Endothelial cell of umbilical vein (primary cell): ENCODE results near the gene SREK1IP1. TPM values are rescaled to one million over a fixed set of nuclear protein-coding genes. Genes with fewer than 3 reads are reported as not detected.

ENCODE experiments used
- BruUV-seq: library from RNA; stranded (reverse); fragments of 400-500 nt; replicated peaks from 2 replicates; lab custom pipeline; 2021; lab: Mats Ljungman, UMichigan
- CTCF ChIA-PET: fragments of 300-600, 350-600 bp; sonication (Branson Sonifier 250); formaldehyde crosslinking; loops from one replicate; lab custom pipeline; 2021; ENCODE audit warnings: antibody characterized with exemption, inconsistent platforms; lab: Charles Lee
- POLR2A ChIA-PET: fragments of 300-600, 350-600 bp; sonication (Branson Sonifier 250); formaldehyde crosslinking; loops from one replicate; lab custom pipeline; 2021; ENCODE audit warnings: antibody characterized with exemption, inconsistent platforms; lab: Charles Lee
- DNase-seq: peaks from one replicate; pipeline ENCODE4 v3.0.0-alpha.2; 2011; ENCODE audit warnings: low read depth, low spot score
- FAIRE-seq: peaks from 2 replicates; lab custom pipeline; 2011; peaks lifted over from hg19 to GRCh38; lab: Jason Lieb, UNC
- H2AFZ ChIP-seq: 2 replicates; pipeline ENCODE4 v1.6.0; 2012; ENCODE audit warnings: low read depth, low read length, control low read depth, inconsistent platforms
- H3K27ac ChIP-seq: 2 replicates; pipeline ENCODE4 v1.5.1; 2011; ENCODE audit warnings: low read depth, mild to moderate bottlenecking, control low read depth, low read length, moderate library complexity; ENCODE audit not compliant: insufficient read depth
- H3K27me3 ChIP-seq, 2 experiments: 2 replicates each; pipeline versions ENCODE4 v1.6.0 to v1.6.1; 2011; ENCODE audit warnings: low read length in 2 of 2, mixed read lengths in 1 of 2; ENCODE audit not compliant: control insufficient read depth in 2 of 2, insufficient read depth in 2 of 2
- H3K36me3 ChIP-seq, 2 experiments: 2 replicates in 1 of 2; 3 replicates in 1 of 2; pipeline ENCODE4 v1.5.1; 2011; ENCODE audit warnings: low read length in 2 of 2, mild to moderate bottlenecking in 1 of 2, moderate library complexity in 1 of 2; ENCODE audit not compliant: control insufficient read depth in 2 of 2, insufficient read depth in 2 of 2; ENCODE audit errors: extremely low read depth in 1 of 2
- H3K4me1 ChIP-seq: 3 replicates; pipeline ENCODE4 v1.5.1; 2011; ENCODE audit warnings: mild to moderate bottlenecking, low read length; ENCODE audit not compliant: control insufficient read depth, insufficient read depth; ENCODE audit errors: extremely low read depth
- H3K4me2 ChIP-seq: 2 replicates; pipeline ENCODE4 v1.6.1; 2011; ENCODE audit warnings: low read length, control low read depth, mixed read lengths; ENCODE audit not compliant: insufficient read depth
- H3K4me3 ChIP-seq, 3 experiments: fragments of 200-600 bp in 1 of 3; sonication (generic), shearing (Covaris generic) in 1 of 3; replicated peaks in 1 of 3; 2 replicates each; pipeline ENCODE4 v1.5.1; 2011 to 2016; ENCODE audit warnings: control low read depth in 3 of 3, low read length in 3 of 3, mild to moderate bottlenecking in 2 of 3, inconsistent platforms in 1 of 3, low read depth in 1 of 3, moderate library complexity in 1 of 3; ENCODE audit not compliant: insufficient read depth in 1 of 3
- H3K79me2 ChIP-seq: 2 replicates; pipeline ENCODE4 v1.6.0; 2012; ENCODE audit warnings: low read length, inconsistent platforms; ENCODE audit not compliant: control insufficient read depth, insufficient read depth
- H3K9ac ChIP-seq: replicated peaks from 2 replicates; pipeline ENCODE3; 2011; ENCODE audit warnings: low read length, control low read depth; ENCODE audit not compliant: insufficient read depth; ENCODE audit errors: extremely low read depth
- H3K9me1 ChIP-seq: replicated peaks from 3 replicates; pipeline ENCODE4 v1.6.0; 2011; ENCODE audit warnings: mild to moderate bottlenecking, low read length; ENCODE audit not compliant: control insufficient read depth, insufficient read depth; ENCODE audit errors: extremely low read depth
- H3K9me3 ChIP-seq: replicated peaks from 2 replicates; pipeline ENCODE4 v1.5.1; 2012; ENCODE audit warnings: low read length, inconsistent platforms; ENCODE audit not compliant: control insufficient read depth, insufficient read depth
- H4K20me1 ChIP-seq: replicated peaks from 2 replicates; pipeline ENCODE3; 2011; ENCODE audit warnings: mild to moderate bottlenecking, low read length; ENCODE audit not compliant: control insufficient read depth, insufficient read depth; ENCODE audit errors: extremely low read depth
- EZH2 ChIP-seq: IDR thresholded peaks from 2 replicates; pipeline ENCODE4 v1.6.1; 2012; ENCODE audit warnings: borderline replicate concordance, low read depth, mild to moderate bottlenecking, moderate library complexity, low read length, inconsistent platforms; ENCODE audit not compliant: severe bottlenecking
- FOS ChIP-seq: IDR thresholded peaks from 2 replicates; pipeline ENCODE4 v1.6.1; 2011; ENCODE audit warnings: mild to moderate bottlenecking, low read length, moderate library complexity, borderline replicate concordance; ENCODE audit not compliant: insufficient read depth
- GATA2 ChIP-seq: IDR thresholded peaks from 2 replicates; pipeline ENCODE4 v1.7.0; 2011; ENCODE audit warnings: low read depth, mild to moderate bottlenecking, moderate library complexity, mixed read lengths, low read length; ENCODE audit not compliant: insufficient read length, insufficient read depth
- JUN ChIP-seq: IDR thresholded peaks from 2 replicates; pipeline ENCODE4 v1.6.1; 2011; ENCODE audit warnings: borderline replicate concordance, low read depth; ENCODE audit not compliant: insufficient read length, insufficient read depth
- MYC ChIP-seq: IDR thresholded peaks from one replicate; pipeline ENCODE4 v1.6.1; 2011; ENCODE audit warnings: mild to moderate bottlenecking, low read depth, low read length
- POLR2A ChIP-seq: IDR thresholded peaks from 2 replicates; pipeline ENCODE4 v1.6.1; 2012; ENCODE audit warnings: low read depth, mild to moderate bottlenecking, control low read depth, low read length
- POLR2AphosphoS5 ChIP-seq: IDR thresholded peaks from 2 replicates; pipeline ENCODE4 v1.6.1; 2012; ENCODE audit warnings: low read depth, mild to moderate bottlenecking, control low read depth, low read length, moderate library complexity; ENCODE audit not compliant: insufficient read depth
- dilution Hi-C: fragments of 300-500 bp; cut with MboI; formaldehyde crosslinking; loops from one replicate; pipeline ENCODE4 v1.15.0; 2019; ENCODE audit warnings: low sequenced_read_pairs; ENCODE audit not compliant: extremely low pct_ligation_motif_present
- intact Hi-C: fragments of 100-400 bp; cut with micrococcal nuclease; formaldehyde crosslinking; loops from one replicate; pipeline ENCODE4 v1.10.0; 2022
- polyA plus RNA-seq, 4 experiments: library from polyadenylated mRNA; depleted of rRNA in 3 of 4; stranded (reverse) in 3 of 4; unstranded in 1 of 4; fragments of >200 nt; gene quantifications; 2 replicates each; pipeline versions ENCODE4 v1.2.1 to v1.2.3, GENCODE V29; 2011 to 2012; ENCODE audit warnings: missing spikeins in 1 of 4
- total RNA-seq: library from RNA; stranded (reverse); gene quantifications from 2 replicates; pipeline ENCODE4 v1.2.3, GENCODE V29; 2021
- TF ChIP-seq, protein P1 (sequence below): IDR thresholded peaks from 2 replicates; pipeline ENCODE4 v1.6.1; 2011; ENCODE audit not compliant: insufficient read depth, insufficient read length
- TF ChIP-seq, protein P2 (sequence below), 2 donors: IDR thresholded peaks; 1 replicate in 1 of 2; 2 replicates in 1 of 2; pipeline ENCODE4 v1.5.1; 2011; ENCODE audit warnings: low read length in 2 of 2, mild to moderate bottlenecking in 2 of 2, moderate library complexity in 2 of 2, control low read depth in 1 of 2, inconsistent platforms in 1 of 2, low read depth in 1 of 2; ENCODE audit not compliant: insufficient read depth in 1 of 2; ENCODE audit errors: extremely low read depth in 1 of 2

The SREK1IP1 gene
- total and polyA plus RNA-seq, 2 donors (not counting 3 experiments of a cell fraction or from before 2014, with no cell fraction given), result 6.3 to 17.8 TPM

GRCh38 chr5:64758901-64759300, 9.6 kb downstream of the SREK1IP1 start:
- Histone ChIP-seq H3K27ac (no peak overlapping the region), H3K4me1 (peaks cover 2% of the 10 kb centered on the region), H3K9me3 (no peaks in the 10 kb centered on the region), H3K9ac (no peak overlapping the region), H3K4me2 (no peak overlapping the region), H4K20me1 (peaks cover 12% of the 10 kb centered on the region), H3K9me1 (no peaks in the 10 kb centered on the region), H3K79me2 (peaks cover 61% of the 10 kb centered on the region), H3K36me3 (no peaks in the 10 kb centered on the region), H2AFZ (no peak overlapping the region), H3K27me3 (no peaks in the 10 kb centered on the region), H3K4me3 (no peak overlapping the region)
- FAIRE-seq (peak; percentile 42), DNase-seq (no peak)
- POLR2A ChIA-PET, result no interaction called here
- intact Hi-C loops (no loop called here), dilution Hi-C loops (no loop called here)
- CTCF ChIA-PET, result interaction anchor here (2.6 kb wide), 1 partner anchor 9 kb away, joined by 9 read pairs; the partner anchor contains the start of genes CWC27 and SREK1IP1
- TF ChIP-seq POLR2AphosphoS5, result no peak
- TF ChIP-seq JUN, result no peak
- TF ChIP-seq, protein P1, sequence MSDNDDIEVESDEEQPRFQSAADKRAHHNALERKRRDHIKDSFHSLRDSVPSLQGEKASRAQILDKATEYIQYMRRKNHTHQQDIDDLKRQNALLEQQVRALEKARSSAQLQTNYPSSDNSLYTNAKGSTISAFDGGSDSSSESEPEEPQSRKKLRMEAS, result no peak
- no peak for TF ChIP-seq GATA2
- TF ChIP-seq EZH2, result no peak
- TF ChIP-seq POLR2A, result no peak
- no peak for TF ChIP-seq MYC
- TF ChIP-seq, protein P2, sequence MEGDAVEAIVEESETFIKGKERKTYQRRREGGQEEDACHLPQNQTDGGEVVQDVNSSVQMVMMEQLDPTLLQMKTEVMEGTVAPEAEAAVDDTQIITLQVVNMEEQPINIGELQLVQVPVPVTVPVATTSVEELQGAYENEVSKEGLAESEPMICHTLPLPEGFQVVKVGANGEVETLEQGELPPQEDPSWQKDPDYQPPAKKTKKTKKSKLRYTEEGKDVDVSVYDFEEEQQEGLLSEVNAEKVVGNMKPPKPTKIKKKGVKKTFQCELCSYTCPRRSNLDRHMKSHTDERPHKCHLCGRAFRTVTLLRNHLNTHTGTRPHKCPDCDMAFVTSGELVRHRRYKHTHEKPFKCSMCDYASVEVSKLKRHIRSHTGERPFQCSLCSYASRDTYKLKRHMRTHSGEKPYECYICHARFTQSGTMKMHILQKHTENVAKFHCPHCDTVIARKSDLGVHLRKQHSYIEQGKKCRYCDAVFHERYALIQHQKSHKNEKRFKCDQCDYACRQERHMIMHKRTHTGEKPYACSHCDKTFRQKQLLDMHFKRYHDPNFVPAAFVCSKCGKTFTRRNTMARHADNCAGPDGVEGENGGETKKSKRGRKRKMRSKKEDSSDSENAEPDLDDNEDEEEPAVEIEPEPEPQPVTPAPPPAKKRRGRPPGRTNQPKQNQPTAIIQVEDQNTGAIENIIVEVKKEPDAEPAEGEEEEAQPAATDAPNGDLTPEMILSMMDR (IDR thresholded peaks at IDR 0.05; ENCODE audit: extremely low read depth in 1 of 2, insufficient read depth in 1 of 2, low read depth in 1 of 2, low read length in 2 of 2), result no peak
- no peak for TF ChIP-seq FOS
- BruUV-seq, result no TSS peak
